Activated CD8-positive, alpha-beta memory T cell treated with anti-CD3 and anti-CD28 coated beads for 36 hours (primary cell): ENCODE results near the gene CAMK2A. TPM values are rescaled to one million over a fixed set of nuclear protein-coding genes. Genes with fewer than 3 reads are reported as not detected.

ENCODE experiments used
- CTCF ChIA-PET: fragments of 350-600 bp; sonication (Branson Sonifier 250); formaldehyde crosslinking; loops from one replicate; lab custom pipeline; 2021; ENCODE audit warnings: antibody characterized with exemption; lab: Charles Lee
- POLR2A ChIA-PET: fragments of 350-600 bp; sonication (Branson Sonifier 250); formaldehyde crosslinking; loops from one replicate; lab custom pipeline; 2021; ENCODE audit warnings: antibody characterized with exemption; lab: Charles Lee
- total RNA-seq, 2 experiments: library from RNA; stranded (reverse); gene quantifications; one replicate each; pipeline ENCODE4 v1.2.3, GENCODE V29; 2021

The CAMK2A gene
- total RNA-seq, 2 experiments from 2014 or later = not detected

DNA sequence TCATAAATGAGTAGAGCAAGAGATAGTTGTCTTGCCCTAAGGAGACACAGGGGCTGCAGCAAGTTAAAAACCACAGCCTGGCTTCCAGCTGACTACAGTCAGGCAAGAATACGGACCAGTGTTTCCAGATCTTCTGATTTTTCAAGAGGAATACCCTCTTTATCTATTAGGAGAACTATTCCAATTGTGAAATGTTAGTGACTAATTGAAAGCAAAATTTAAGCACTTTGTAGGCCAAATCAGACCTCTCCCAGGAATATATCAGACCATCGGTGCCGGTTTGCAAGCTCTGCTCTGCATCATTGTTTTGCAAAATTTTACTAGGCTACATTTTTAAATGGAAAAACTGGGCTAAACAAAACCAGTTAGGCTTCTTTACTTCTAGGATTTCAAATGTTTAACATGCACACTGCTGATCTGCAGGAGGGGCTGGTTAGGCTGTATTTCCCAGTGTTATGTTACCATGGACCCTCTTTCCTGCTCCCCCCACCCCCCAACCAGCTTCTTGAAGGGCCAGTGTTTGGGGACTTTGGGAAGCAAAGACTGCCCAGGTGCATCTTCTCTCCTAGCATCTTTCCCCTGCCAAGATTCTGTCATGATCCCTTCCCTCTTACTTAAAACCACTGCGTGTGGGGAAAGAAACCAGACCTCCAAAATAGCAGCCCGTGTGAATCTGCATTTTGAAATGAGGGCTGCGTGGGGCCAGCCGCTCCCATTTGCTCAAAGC, 14.2 kb upstream of the CAMK2A start:
- CTCF ChIA-PET = no interaction called here
- POLR2A ChIA-PET = no interaction called here

DNA sequence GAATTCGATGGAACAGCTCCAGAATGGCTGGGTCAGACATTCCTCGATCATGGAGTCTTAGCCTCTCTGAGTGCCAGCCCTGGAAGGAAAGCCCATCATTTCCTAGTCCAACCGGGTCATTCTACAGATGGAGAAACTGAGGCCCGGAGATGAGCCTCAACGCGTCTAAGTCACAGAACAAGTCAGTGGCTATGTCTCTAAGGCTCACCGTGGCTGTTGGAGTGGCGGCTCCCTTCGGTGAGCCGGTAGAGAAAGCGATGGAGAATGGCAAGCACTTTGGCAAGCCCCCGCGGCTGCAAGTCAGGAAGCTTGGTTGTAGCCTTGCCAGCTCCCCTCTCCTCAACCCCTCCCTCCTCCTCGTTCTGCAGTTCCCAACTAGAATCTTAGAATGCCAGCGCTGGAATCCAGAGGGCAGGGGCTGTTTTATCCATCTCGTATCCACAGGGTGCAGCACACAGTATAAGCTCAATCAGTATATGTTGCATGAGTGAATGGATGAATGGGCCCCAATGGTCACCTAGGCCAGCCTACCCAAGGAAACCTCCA, 13.6 kb upstream of the CAMK2A start:
- ChIA-PET CTCF (no interaction called here), POLR2A (no interaction called here)

DNA sequence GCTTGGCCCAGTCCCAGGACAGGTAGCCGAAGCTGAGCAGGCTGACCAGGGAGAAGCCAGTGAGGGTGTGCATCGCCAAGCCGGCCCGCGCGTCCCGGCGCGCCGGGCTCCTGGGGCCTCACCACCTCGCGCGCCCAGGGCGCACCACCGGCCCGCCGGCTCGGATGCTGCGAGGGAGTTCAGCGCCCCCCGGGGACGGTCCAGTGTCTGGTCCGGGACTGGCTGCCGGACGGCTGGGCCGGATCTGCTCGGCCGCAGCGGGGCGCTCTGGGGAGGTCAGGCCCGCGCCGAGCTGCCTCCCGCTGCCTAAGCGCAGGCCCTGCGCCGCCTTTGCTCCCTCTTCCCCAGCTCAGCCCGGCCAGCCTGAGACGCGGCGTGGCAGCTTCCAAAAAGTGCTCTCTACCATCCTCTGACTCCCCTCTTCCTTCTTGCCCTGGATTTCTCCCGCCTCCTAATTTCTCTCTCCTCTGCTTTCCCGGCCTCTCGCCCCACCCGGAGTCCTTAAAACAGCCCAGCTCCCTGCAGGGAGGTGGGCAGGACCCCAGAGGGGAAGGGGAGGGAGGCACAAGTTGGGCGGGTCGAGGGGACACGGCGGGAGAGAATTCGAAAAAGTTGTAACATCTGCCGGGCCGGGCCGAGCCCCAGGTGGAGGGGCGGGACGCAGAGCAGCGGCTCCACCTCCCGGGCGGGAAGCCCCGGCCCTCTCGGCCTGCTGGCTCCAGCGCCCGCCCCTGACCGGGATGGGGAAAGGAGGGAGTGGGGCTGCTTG, 12.9 kb upstream of the CAMK2A start, which contains the start of gene ARSI:
Gene ARSI, minus strand, starts transcription at position 605 of the 769 bp plus-strand sequence. Its CDS starts 532 bp downstream, at position 73.
- ChIA-PET POLR2A (no interaction called here), CTCF (interaction anchor here (0.7 kb wide), 1 partner anchor 312 kb away, joined by 3 read pairs; no protein-coding TSS in a partner anchor)

DNA sequence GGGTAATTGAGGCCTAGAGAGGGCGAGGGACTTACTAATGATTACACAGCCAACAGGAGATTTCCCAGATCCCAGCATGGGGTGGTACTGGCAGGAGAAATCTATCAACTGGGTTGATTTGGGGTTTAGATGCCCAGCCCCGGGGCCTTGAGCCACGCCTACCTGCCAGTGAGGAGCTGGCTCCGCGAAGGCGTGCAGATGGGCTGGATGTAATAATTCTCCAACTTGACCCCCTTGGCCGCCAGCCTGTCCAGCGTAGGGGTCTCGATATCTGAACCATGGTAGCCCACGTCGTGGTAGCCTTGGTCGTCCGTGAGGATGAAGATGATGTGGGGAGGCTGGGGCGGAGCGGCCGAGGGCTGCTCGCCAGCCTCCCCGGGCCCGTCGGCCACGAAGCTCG, 12.3 kb upstream of the CAMK2A start:
- ChIA-PET CTCF (interaction anchor here (0.7 kb wide), 1 partner anchor 311 kb away, joined by 3 read pairs; no protein-coding TSS in a partner anchor), POLR2A (no interaction called here)

DNA sequence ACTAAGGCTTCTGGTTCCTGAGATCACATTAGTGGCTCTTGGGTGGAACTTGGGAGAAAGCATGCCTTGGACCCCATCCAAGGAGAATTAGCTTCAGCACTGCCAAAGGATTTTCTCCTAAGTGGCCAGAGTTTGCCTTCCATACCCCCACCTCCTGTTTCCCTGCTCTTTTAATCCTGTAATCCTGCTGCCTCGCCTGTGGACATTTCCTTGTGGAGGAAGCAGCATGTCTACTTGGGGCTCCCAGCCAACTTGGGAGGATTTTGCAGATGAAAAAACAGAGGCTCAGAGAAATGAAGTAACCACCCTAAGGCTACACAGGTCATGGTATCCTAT, 11.6 kb upstream of the CAMK2A start:
- ChIA-PET CTCF (no interaction called here), POLR2A (no interaction called here)

DNA sequence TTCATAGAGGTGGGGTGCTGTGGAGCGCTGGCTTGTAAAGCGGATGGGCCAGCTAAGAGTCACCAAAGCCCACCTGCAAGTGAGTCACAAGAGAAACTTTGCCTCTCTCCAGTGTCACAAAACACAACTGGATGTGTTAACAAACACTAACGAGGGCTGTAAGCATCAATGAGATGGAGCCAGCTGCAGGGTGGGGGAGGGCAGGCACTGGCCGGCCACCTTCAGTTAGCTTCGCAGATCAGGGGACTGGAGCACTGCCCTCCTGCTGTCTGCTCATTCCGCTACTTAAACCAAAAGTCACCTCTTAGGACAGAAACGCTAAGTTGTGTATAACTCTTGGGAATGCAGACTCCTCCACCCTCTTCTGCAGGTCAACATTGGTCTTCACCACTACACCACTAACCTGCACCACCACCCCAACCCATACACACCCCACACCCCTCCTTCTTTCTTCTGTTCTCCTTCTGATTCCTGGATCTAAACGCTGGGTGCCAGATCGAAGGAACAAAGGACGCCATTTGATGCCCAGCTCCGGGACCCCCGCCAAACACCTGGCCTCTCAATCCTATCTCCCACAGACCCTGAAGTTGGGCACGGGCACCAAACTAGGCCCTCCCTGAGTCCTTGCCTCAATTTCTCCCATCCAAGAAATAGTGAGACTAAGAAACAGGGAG, 11.1 kb upstream of the CAMK2A start:
- CTCF ChIA-PET = no interaction called here
- POLR2A ChIA-PET = no interaction called here

DNA sequence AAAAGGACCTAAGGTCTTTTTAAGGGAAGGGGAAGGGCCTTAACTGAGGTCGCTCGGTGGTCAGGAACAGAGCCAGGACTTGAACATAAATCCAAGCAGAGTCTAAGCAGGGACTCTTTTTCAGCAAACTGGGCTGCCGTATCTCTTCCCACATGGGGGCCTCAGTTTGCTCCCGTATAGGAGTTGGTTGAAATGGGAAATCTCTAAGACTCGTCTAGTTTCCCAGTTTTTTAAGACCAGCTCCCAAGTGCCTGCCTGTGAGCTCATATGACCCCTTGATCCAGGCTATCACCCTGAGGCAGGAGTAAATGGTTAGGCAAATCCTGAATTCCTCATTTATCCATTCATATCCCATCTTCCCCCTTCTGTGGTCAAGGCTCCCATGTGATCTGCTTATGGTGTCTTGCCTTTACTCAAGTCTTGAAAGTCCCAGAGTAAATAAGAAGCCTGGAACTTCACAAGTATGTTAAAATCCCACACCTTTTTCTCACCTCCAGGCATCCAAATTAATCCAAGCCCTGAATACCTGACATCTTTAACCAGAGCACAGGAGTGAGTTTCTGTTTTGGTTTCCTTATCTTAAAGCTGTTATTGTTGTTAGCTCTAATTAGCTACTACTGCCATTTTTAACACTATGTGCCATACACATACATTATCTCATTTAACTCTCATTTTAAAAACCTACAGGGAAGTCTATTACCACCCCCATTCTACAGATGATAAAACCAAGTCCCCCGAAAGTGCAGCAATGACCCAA, 10.2 kb upstream of the CAMK2A start:
- ChIA-PET POLR2A (no interaction called here), CTCF (interaction anchor here (1.4 kb wide), 1 partner anchor 20 kb away, joined by 3 read pairs; no protein-coding TSS in a partner anchor)

DNA sequence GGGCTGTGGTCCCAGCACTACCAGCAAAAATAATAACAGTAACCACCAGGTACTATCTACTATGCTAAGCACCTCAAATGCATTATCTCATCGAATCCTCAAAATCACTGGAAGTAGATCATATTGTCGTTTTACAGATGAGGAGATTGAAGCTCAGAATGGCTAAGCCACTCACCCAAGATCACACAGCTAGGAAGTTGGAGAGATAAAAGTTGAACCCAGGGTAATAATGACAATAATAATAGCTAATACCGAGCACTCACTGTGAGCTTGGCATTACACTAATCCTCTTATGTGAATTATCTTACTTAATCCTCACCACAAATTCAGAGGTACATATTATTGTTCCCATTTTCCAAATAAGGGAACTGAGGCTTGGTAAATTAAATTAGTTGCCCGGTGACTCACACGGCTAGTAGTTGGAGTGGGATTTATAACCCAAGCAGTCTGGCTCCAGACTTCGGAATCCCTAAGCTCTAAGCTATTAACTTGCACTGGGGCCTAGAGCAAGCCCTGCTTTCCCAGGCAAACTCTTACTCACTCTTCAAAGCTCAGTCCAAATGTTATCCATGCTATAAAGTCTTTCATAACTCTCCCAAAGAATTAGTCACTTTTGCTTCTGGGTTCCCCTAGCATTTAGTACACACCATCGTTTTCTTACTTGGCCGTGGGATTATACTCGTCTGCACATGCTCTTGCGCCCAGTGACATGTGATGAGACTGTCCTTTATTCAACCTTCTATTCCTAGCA, 9.3 kb upstream of the CAMK2A start:
- CTCF ChIA-PET = interaction anchor here (1.4 kb wide), 1 partner anchor 21 kb away, joined by 3 read pairs; no protein-coding TSS in a partner anchor
- POLR2A ChIA-PET = no interaction called here

DNA sequence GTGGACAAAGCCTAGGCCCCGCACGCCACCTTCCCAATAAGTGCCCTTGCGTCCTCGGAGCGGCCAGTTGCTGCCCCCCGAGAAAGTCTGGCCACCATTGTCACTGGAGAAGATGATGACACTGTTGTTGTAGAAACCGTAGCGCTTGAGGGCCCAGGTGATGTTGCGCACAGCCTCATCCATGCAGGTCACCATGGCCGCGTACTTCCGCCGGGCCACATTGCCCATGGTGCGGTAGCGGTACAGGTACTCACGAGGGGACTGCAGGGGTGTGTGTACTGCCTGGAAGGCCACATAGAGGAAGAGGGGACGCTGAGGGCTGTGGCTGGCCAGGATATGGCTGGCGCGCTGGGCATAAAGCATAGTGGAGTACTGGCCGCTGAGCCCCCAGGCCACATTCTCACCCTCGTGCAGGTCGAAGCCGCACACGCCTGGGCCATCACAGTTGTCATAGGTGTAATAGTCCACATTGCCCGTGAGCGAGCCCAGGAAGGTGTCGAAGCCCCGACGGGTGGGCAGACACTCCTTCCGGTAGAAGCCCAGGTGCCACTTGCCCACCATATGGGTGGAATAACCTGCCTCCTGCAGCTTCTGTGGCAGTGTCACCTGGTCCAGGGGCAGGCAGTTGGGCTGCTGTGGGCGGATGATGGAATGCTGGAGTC, 8.5 kb upstream of the CAMK2A start:
- ChIA-PET CTCF (interaction anchor here (1.4 kb wide), 1 partner anchor 21 kb away, joined by 3 read pairs; no protein-coding TSS in a partner anchor), POLR2A (no interaction called here)

DNA sequence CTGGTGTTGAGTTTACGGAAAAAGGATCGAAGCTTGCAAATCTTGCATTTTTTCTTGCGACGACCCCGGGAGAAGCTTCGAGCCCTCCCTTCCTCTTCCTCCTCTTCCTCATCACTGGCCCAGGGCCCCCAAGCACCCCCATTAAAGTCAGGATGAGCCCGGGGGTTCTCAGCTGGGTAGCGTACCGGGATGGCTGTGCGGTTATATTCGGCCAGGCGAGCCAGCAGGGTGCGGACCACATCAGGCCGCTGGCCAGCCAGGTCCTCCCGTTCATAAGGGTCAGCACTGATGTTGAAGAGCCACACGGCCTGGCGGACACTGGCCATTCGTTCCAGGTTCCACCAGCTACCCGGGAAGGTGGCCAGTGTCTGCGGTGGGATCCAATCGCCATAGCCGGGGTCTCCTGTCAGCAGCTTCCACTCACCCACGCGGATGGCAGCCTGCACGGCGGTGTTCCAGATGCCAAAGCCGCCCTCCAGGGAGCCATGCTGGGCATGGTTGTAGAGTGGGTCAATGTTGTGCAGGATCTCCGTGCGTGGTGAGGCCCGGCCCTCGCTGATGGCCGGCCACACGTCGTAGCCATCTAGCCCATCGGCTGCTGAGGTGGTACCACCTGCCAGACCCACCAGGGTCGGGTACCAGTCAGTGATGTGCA, 7.8 kb upstream of the CAMK2A start:
- ChIA-PET CTCF (no interaction called here), POLR2A (no interaction called here)

DNA sequence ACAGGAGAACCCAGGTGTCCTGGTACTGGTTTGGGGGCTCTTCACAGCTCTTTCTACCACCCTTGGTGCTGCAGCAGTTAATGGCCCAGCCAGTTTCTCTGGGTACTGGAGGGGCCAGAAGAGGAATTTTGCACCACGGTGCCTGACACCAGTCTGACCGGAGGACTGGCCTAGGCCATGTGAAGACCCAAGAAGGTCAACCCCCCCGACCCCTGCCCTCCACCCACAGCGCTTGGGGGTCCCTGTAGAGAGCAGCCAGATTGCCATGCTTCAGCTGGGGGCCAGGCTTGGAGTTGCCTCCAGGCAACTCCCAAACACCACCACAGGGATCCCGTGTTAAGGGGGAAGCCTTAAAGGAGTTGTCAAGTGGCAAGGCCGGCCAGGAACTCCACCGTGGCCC, 6.9 kb upstream of the CAMK2A start:
- CTCF ChIA-PET = no interaction called here

DNA sequence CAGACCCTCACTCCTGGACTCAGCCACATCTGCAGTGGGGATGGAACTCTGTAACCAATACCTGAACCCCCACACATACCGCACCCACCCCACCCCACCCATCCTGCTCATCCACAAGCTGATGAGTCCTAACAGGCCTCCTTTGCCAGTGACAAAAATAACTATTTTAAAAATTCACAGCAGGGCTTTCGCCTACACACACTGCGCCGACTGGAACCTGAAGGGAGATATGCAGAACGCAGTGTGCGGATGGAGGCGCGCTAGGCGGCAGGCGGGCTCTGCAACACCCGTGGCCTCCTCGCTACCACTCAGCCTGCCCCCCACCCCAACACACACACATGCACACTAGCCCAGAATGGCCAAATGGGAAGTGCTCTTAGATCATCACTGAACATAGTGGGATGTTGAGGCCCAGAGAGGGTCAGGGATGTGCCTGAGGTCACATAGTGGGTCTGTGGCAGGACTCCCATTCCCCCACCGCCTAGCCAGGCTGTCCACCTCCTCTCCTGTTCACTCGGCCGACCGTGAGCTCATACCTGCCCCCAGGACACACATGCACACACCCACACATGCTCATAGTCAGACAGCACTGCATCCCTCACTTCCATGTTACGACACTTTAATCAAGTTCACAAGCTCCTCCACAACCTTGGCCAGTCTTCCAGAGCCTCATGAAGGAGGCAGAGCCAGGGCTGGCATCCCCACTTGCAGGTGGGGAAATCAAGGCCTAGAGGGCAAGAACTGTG, 6.3 kb upstream of the CAMK2A start:
- ChIA-PET POLR2A (no interaction called here), CTCF (interaction anchor here (0.9 kb wide), 1 partner anchor 121 kb away, joined by 3 read pairs; no protein-coding TSS in a partner anchor)

More for the DNA sequence above, 6.9 kb upstream of the CAMK2A start:
- POLR2A ChIA-PET = no interaction called here

DNA sequence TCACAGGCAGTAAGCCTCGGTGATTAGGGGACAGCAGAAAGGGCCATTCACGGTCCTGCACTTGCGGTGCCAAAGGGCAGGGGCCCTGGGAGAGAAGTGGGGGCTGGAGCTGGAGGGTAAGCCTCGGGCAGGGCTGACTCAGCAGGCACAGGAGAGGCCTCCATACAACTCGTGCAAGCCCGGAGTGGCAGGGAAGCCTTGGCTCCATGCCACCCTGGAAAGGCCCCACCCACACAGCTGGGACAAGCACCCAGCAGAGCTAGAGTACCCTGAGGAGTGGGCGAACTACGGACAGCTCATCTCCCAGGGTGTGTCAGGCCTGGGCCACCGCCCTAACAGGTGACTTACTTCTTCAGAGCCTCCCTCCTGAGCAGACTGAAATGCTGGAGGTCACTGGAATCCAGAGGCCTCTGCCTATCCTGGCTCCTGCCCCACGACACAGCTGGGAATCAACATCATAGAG, 5.6 kb upstream of the CAMK2A start:
- CTCF ChIA-PET = interaction anchor here (0.9 kb wide), 1 partner anchor 121 kb away, joined by 3 read pairs; no protein-coding TSS in a partner anchor
- POLR2A ChIA-PET = no interaction called here

DNA sequence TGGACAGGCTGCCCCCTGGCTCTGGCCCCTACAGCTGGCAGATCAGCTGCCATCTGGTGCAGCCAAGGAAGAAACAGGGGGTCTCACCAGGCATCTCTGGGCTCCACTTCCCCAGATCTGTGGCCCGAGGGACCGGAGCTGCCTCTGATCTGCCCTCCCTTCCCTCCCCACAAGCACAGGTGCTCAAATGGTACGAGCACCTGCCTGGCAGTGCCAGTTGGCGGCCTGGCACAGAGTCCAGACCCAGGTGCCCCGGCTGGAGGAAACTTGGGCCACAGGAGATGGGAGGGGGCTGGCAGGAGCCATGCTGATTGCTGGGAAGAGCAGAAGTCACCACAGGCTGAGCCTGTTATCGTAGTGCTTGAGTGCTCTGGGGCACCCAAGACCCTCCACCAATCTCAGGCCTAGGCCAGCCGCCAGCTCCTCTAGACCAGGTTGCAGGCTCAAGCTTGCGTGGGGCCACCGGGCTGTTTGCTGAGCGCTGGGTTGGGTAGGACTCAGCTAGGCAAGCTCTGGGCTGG, 5.0 kb upstream of the CAMK2A start:
- CTCF ChIA-PET = no interaction called here
- POLR2A ChIA-PET = no interaction called here

DNA sequence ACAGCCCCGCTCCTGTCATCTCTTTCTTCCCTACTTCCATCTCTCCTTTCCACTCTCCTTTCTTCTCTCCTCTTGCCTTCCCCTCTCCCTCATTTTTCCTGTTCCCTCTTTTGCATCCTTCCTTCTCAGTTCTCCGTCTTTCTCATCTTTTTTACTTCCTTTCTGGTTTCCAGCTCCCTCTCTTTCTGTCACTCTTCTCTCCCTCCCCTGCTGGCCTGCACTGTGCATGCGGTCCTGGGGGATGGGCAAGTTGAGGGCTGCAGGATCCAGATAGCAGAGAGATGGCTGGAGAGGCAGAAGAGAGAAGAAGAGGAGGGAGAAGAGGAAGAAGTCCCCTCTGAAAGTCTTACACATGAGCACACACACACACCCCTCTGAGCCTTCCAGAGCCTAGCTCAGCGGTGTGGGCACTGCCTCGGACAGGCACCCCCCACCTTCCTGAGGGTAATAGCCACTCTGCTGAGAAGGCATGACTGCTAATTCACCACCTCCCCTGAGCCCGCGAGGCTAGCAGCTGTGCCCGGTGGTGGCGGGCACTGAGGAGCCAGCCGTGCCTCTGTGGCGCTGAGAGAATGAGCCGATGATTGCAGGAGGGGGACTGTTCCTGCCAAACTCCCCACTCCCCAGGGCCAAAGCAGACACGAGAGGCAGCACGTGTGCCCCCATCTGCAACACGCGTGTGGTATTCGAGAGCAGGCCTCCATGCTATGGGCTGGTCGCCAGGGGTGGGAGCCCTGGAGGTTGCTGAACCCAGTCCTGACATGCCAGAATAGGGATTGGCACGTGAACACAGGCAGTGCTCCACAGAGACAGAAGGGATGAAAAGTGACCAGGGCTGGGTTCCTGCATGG, 3.7 kb upstream of the CAMK2A start:
- ChIA-PET CTCF (no interaction called here), POLR2A (no interaction called here)
